HTERT RPE-1 (cell line): ENCODE measurements around the gene KLF15.
"Not testable (repeated sequence)": the region's sequence is repeated elsewhere in the genome, so short reads cannot be mapped to it uniquely, and the experiment has no call there.

ENCODE experiments used
- in situ Hi-C: fragments of 300-500 bp; cut with MboI; formaldehyde crosslinking; loops from 4 replicates; pipeline ENCODE4 v1.14.3; 2020; ENCODE audit warnings: low sequenced_read_pairs

Gene KLF15

GRCh38 chr3:126348308-126348920 is 8.8 kb downstream of the KLF15 start:
- in situ Hi-C loops: no loop called here

GRCh38 chr3:126347543-126348161 is 9.6 kb downstream of the KLF15 start:
- in situ Hi-C loops: no loop called here

- in situ Hi-C loops: no loop called here
These were observed 10.7 kb downstream of the KLF15 start for GRCh38 chr3:126346466-126346865.

GRCh38 chr3:126345641-126346460 is 11.4 kb downstream of the KLF15 start:
- in situ Hi-C loops: no loop called here

GRCh38 chr3:126345231-126345630 is 12.0 kb downstream of the KLF15 start:
- in situ Hi-C loops: no loop called here

GRCh38 chr3:126344380-126345041 is 12.7 kb downstream of the KLF15 start:
- in situ Hi-C loops: no loop called here

GRCh38 chr3:126343649-126344035 is 13.6 kb downstream of the KLF15 start:
- in situ Hi-C loops: no loop called here

- in situ Hi-C loops: no loop called here
These were observed 14.1 kb downstream of the KLF15 start for GRCh38 chr3:126342991-126343648.

GRCh38 chr3:126342211-126342610 is 15.0 kb downstream of the KLF15 start:
- in situ Hi-C loops: no loop called here

- in situ Hi-C loops: no loop called here
These were observed 15.5 kb downstream of the KLF15 start for GRCh38 chr3:126341755-126342150.

- in situ Hi-C loops: no loop called here
These were observed 16.1 kb downstream of the KLF15 start for GRCh38 chr3:126340943-126341754.

GRCh38 chr3:126340596-126340942 is 16.6 kb downstream of the KLF15 start:
- in situ Hi-C loops: no loop called here

- in situ Hi-C loops: no loop called here
These were observed 17.1 kb downstream of the KLF15 start for GRCh38 chr3:126340081-126340511.

GRCh38 chr3:126339466-126339865 is 17.7 kb downstream of the KLF15 start:
- in situ Hi-C loops: no loop called here

- in situ Hi-C loops: no loop called here
These were observed 18.4 kb downstream of the KLF15 start for GRCh38 chr3:126338790-126339288.

- in situ Hi-C loops: no loop called here
These were observed 19.1 kb downstream of the KLF15 start for GRCh38 chr3:126337980-126338651.

GRCh38 chr3:126331812-126332336 is 25.3 kb downstream of the KLF15 start:
- in situ Hi-C loops: not testable (repeated sequence)

- in situ Hi-C loops: no loop called here
These were observed 27.1 kb downstream of the KLF15 start for GRCh38 chr3:126329927-126330725.
